ENCODE results near the gene TMEM115.

The TMEM115 gene

DNA sequence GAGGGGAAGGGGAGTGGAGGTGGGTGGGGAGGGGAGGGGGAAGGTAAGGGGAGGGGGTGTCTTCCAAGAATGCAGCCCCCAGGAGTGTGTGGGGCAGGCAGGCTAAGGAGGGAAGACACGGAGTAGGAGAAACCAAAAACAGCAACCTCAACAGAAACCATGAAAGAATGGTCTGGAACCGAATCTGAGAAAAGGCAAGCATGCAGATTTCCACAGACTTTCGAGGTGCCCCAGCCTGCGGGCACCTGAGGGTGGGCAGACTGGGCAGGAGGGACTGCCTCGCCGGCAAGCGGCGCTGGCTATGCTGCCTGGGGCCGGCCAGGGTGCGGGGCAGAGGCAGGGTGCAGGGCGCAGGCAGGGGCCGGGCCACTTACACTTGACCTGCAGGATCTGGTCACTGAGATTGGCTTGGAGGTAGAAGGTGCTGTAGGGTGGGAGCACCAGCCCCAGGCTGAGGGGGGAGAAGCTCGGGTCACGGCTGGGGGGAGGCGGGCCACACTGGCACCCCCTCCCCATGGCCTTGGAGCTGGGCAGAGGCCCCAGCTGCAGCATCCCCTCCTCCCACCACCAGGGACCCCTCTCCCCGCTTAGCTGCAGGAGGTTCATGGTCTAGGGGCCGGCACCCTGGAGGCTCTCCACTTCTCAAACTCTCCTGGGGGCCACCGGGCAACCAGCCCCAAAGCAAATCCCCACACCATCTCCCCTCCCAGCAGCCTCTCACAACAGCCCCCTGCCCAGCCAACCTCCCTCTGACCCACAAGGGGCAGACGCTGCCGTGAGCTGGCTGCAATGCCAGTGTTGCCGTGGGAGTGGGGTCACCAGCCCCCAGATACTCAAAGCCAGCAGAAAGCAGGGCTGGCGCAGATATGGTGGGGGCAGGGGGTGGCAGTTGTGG is 15.3 kb upstream of the TMEM115 start:
- no peak for TF ChIP-seq POLR2AphosphoS5 (IDR thresholded peaks at IDR 0.05; ENCODE audit: low read depth, low read length)
- no peak for TF ChIP-seq TAF1 (IDR thresholded peaks at IDR 0.05; ENCODE audit: borderline replicate concordance, low read depth, low read length)
- no peak for TF ChIP-seq POLR2A (IDR thresholded peaks at IDR 0.05; ENCODE audit: low read depth, low read length)
- DNase-seq (ENCODE audit: insufficient read length) (no peak), FAIRE-seq (no peak)

DNA sequence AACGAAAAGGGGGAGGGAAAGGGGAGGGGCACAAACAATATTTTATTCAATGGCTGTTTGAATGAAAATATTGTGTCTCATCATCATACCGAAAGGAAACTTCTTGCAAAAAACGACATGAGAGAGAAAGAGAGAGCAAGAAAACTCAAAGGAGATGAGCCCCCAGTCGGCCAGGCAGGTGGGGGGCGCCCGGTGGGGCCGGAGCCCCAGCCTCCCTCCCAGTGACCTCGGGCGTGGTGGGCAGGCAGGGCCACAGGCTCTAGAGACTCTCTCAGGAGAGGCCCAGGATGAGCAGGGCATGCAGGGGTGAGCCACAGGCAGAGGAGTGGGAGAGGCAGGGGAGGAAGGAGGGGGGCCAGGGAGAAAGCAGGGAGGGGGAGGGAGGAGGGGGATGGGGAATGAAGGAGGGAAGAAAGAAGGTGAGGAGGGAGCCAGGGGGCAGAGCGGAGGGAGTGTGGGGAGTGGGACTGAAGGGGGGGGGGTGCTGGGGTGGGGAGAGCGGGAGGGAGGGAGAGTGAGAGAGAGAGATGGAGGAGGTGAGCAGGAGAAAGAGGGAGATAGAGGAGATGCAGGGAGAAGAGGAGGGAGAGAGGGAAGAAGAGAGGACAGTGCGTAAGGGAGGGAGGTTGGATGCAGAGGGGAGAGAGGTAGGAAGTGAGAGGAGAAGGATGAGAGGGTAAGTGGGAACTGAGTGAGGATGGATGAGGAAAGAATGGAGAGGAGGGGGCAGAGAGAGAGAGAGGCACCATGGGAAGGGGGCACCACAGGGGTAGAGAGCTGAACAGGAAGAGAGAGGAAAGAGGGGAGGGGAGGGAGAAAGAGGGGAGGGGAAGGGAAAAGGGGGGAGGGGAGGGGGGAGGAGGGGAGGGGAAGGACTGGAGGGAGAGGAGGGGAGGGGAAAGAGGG is 14.1 kb upstream of the TMEM115 start:
- no peak for FAIRE-seq
- no peak for DNase-seq (ENCODE audit: insufficient read length)
- TF ChIP-seq TAF1 (IDR thresholded peaks at IDR 0.05; ENCODE audit: borderline replicate concordance, low read depth, low read length): no peak
- no peak for TF ChIP-seq POLR2A (IDR thresholded peaks at IDR 0.05; ENCODE audit: low read depth, low read length)
- no peak for TF ChIP-seq POLR2AphosphoS5 (IDR thresholded peaks at IDR 0.05; ENCODE audit: low read depth, low read length)

DNA sequence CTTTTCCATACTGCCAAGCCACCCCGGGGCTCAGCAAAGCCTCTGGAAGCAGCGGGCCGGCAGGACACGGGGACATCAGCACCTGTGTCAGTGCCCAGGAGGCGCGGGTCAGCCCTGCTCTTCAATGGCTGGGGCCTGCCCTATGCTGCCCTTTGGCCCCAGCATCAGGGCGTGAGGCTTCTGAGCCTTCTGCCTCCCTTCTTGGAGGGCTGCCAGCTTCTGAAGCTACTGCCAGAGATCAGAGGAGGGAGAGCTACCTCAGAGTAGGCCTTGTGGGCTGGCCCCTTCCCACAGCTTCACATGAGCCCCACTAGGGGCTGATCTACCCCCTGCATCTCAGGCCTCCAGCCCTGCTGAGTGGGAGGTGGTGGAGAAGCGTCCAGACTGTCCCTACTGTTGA is 13.0 kb upstream of the TMEM115 start:
- TF ChIP-seq POLR2A (IDR thresholded peaks at IDR 0.05; ENCODE audit: low read depth, low read length): no peak
- TF ChIP-seq POLR2AphosphoS5 (IDR thresholded peaks at IDR 0.05; ENCODE audit: low read depth, low read length): no peak
- no peak for TF ChIP-seq TAF1 (IDR thresholded peaks at IDR 0.05; ENCODE audit: borderline replicate concordance, low read depth, low read length)
- FAIRE-seq: no peak
- no peak for DNase-seq (ENCODE audit: insufficient read length)

DNA sequence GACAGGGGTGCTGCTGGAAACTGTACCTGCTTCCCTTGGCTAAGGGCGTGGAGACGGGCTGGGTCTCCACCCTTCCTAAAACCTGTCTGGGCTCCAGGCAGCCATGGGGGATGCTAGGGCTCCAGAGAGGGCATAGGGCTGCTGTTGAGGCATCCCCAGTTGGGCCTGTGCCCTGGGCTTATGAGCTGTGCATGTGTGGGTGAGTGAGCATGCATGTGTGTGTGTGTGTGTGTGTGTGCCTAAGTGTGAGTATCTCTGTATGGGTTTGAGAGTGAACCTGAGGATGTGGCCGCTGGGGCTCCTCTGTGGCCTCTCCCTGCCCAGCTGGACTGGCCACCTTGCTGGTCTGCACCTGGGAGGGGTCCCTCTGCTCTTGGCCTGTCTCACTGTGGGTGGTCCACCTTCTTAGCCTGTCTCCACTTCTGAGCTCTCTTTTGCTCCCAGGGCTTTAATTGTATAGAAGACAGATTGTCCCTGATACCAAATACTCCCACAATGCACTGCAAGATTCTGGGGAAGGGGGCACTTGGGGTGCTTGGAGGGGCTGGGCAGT is 11.9 kb upstream of the TMEM115 start:
- no peak for TF ChIP-seq POLR2A (IDR thresholded peaks at IDR 0.05; ENCODE audit: low read depth, low read length)
- no peak for TF ChIP-seq TAF1 (IDR thresholded peaks at IDR 0.05; ENCODE audit: borderline replicate concordance, low read depth, low read length)
- no peak for TF ChIP-seq POLR2AphosphoS5 (IDR thresholded peaks at IDR 0.05; ENCODE audit: low read depth, low read length)
- DNase-seq (ENCODE audit: insufficient read length): no peak
- FAIRE-seq: no peak

DNA sequence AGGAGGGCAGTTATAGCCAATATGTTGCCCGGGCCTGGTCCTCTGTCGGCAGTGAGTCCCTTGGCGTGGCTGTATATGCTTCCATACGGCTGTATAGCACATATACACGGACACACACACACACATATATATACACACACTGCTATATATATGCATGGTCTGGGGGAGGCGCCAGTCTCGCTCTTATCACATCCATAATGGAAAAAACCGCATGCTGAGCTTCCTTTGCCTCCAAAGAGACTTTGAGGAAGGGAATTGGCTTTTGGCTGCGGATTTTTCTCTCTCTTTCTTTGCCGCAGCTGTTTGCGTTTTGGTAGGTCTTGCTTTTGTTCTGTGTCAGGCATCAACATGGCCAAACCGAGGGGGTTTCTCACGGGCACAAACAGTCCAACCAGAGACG is 11.3 kb upstream of the TMEM115 start:
- DNase-seq (ENCODE audit: insufficient read length) (no peak), FAIRE-seq (no peak)
- TF ChIP-seq TAF1 (IDR thresholded peaks at IDR 0.05; ENCODE audit: borderline replicate concordance, low read depth, low read length): no peak
- no peak for TF ChIP-seq POLR2AphosphoS5 (IDR thresholded peaks at IDR 0.05; ENCODE audit: low read depth, low read length)
- no peak for TF ChIP-seq POLR2A (IDR thresholded peaks at IDR 0.05; ENCODE audit: low read depth, low read length)

DNA sequence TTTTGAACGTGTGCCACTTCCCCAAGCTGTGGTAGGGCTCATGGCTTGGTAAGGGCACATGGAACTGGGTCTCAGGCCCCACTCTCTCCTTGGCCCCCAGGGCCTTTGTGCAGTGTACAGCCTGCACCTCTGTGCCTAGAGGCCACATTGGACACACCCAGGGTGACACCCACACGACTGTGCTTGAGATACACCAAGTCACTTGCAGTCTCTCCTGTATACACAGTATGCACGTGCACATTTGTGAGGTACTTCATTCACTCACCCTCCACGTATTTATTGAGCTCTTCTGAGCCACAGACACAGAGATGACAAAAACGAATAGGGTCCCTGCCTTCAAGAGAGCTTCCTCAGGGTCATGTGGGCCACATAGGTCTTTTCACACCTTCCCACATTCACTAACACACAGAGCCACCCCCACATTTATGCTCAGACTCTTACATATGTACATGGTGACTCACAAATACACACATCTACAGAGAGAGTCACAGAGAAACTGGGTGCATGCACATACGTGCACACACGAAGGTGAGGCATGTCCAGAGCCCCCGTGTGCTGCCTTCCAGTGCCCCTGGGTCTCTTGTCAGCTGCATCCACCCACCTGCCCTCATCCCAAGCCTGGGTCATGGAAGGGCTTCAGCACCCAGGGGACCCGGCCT is 9.8 kb upstream of the TMEM115 start:
- no peak for TF ChIP-seq TAF1 (IDR thresholded peaks at IDR 0.05; ENCODE audit: borderline replicate concordance, low read depth, low read length)
- no peak for TF ChIP-seq POLR2A (IDR thresholded peaks at IDR 0.05; ENCODE audit: low read depth, low read length)
- FAIRE-seq: no peak
- DNase-seq (ENCODE audit: insufficient read length): no peak

DNA sequence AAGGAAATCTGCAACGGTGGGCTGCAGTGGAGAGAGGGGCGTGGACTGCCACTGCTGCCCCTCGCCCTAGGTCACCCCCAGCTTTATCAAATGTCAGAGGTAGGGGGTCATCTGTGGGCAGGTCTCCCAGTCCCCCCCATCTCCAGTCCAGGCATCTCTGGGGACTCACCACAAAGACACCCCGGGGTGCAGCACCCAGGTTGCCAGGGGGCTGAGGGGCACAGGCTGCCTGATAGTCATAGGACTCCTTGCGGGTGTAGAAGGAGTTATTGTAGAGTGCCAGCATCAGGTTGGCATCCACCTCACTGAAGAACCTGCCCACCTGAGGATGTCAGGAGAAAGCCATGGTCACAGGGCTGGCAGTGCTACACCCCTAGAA is 6.5 kb upstream of the TMEM115 start:
- FAIRE-seq (no peak), DNase-seq (ENCODE audit: insufficient read length) (no peak)

DNA sequence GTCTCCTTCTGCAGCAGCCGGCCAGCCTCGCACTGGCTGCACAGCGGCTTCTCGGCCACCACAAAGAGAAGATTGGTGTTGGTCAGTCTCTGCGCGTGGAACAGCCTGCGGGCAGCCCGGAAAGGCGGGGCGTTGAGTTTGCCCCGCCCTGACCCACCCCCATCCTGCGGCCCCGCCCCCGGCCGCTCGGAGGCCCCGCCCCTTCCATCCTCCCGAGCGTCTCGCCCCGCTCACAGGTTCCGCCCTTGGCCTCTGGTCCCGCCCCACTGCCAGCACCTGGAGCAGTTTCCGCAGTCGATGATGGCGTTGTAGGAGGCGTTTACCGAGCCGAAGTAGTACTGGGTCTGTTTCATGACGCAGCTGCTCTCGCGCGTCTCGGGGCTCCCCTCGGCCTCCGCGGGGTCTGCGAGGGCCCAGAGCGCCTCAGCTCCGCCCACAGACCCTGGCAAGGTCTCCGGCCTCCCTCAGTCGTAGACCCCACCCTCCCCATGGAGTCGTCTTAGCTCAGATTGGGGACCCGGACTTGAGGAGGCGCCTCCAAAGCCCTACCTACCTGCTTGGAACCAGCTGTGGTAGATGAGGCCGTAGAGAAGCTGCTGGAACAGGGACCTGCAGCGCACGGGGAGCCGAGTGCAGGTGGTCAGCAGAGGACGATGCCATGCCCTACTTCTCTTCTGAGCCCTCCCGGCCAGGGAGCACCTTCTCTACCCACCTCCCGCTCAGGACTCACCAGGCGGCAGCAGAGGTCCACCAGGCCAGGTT is 5.9 kb upstream of the TMEM115 start:
- FAIRE-seq (peak; percentile 94), DNase-seq (ENCODE audit: insufficient read length) (peak; percentile 96)
- no peak for TF ChIP-seq POLR2A (IDR thresholded peaks at IDR 0.05; ENCODE audit: low read depth, low read length)
- TF ChIP-seq POLR2AphosphoS5 (IDR thresholded peaks at IDR 0.05; ENCODE audit: low read depth, low read length): no peak
- no peak for TF ChIP-seq TAF1 (IDR thresholded peaks at IDR 0.05; ENCODE audit: borderline replicate concordance, low read depth, low read length)

More for the DNA sequence above, 6.5 kb upstream of the TMEM115 start:
- TF ChIP-seq TAF1 (IDR thresholded peaks at IDR 0.05; ENCODE audit: borderline replicate concordance, low read depth, low read length) (no peak), POLR2AphosphoS5 (IDR thresholded peaks at IDR 0.05; ENCODE audit: low read depth, low read length) (no peak), POLR2A (IDR thresholded peaks at IDR 0.05; ENCODE audit: low read depth, low read length) (no peak)

DNA sequence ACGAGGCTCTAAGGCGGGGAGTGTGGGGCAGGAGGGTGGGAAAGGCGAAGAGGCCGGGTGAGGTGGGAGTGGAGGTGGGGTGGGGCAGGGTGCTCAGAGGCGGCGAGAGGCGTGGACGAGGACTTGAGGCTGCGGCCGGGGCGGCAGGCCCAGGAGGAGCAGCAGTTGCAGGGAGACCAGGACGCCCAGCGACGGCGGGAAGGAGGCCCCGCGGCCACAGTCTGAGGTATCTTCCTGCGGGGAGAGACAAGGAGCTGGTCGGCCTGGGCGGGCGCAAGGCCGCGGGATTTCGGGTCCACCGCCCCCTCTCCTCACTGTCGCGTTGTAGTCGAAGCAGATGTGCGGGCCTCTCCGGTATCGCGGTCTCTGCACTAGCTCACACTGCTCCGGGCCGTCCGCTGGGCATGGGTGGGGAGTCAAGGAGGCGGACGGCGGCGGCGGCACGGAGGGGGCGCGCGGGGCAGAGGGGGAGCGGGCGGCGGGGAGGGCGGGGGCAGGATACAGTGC is 5.3 kb upstream of the TMEM115 start:
- no peak for DNase-seq (ENCODE audit: insufficient read length)
- FAIRE-seq: no peak
- TF ChIP-seq POLR2A (IDR thresholded peaks at IDR 0.05; ENCODE audit: low read depth, low read length) (no peak), POLR2AphosphoS5 (IDR thresholded peaks at IDR 0.05; ENCODE audit: low read depth, low read length) (no peak), TAF1 (IDR thresholded peaks at IDR 0.05; ENCODE audit: borderline replicate concordance, low read depth, low read length) (no peak)

DNA sequence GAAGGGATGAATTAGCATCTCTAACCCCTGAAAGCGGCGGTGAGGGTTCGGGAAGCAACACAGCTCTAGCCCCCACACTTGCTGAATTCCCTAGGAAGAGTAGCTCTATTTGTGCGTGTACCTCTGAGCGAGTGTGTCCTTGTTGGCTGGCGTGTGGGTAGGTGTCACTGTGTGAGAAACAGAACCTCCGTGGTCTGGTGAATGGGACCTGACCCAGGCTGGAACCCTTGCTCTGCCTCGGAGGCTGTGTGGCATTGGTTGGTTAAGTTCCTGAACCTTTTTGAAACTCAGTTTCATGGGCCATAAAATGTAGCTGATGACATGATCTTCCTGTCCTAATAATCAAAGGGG is 414 bp upstream of the TMEM115 start:
- FAIRE-seq: peak; percentile 9
- TF ChIP-seq POLR2AphosphoS5 (IDR thresholded peaks at IDR 0.05; ENCODE audit: low read depth, low read length) (no peak), POLR2A (IDR thresholded peaks at IDR 0.05; ENCODE audit: low read depth, low read length) (no peak), TAF1 (IDR thresholded peaks at IDR 0.05; ENCODE audit: borderline replicate concordance, low read depth, low read length) (no peak)
- no peak for DNase-seq (ENCODE audit: insufficient read length)
